H1 (cell line): ENCODE measurements around the gene PTBP3. TPM values are rescaled to one million over a fixed set of nuclear protein-coding genes. Genes with fewer than 3 reads are reported as not detected.

Experiments used
- CTCF ChIA-PET: fragments of 300-600 bp; sonication (Branson Sonifier 250); formaldehyde crosslinking; loops from one replicate; lab custom pipeline; 2021; ENCODE audit not compliant: partially characterized antibody; lab: Charles Lee
- POLR2A ChIA-PET: fragments of 300-600 bp; sonication (Branson Sonifier 250); formaldehyde crosslinking; loops from one replicate; lab custom pipeline; 2021; ENCODE audit warnings: inconsistent platforms; ENCODE audit not compliant: partially characterized antibody; lab: Charles Lee
- DNase-seq, 2 experiments: peaks; one replicate each; pipeline versions ENCODE4 v3.0.0 to v3.0.0-alpha.2; 2010 to 2022; ENCODE audit warnings: low spot score in 2 of 2, low read depth in 1 of 2, mixed read lengths in 1 of 2
- FAIRE-seq: peaks from 2 replicates; lab custom pipeline; 2011; peaks lifted over from hg19 to GRCh38; lab: Jason Lieb, UNC
- H2AFZ ChIP-seq: 2 replicates; pipeline ENCODE4 v1.8.1; 2012; ENCODE audit warnings: low read length, inconsistent platforms
- H2AK5ac ChIP-seq: 2 replicates; pipeline ENCODE4 v1.6.1; 2013; ENCODE audit warnings: low read depth, low read length
- H2BK120ac ChIP-seq: replicated peaks from 2 replicates; pipeline ENCODE3; 2013; ENCODE audit warnings: low read depth, low read length, inconsistent platforms
- H2BK12ac ChIP-seq: 2 replicates; pipeline ENCODE4 v1.6.1; 2013; ENCODE audit warnings: low read depth, low read length
- H2BK15ac ChIP-seq: 2 replicates; pipeline ENCODE4 v1.6.1; 2013; ENCODE audit warnings: low read length
- H2BK20ac ChIP-seq: 2 replicates; pipeline ENCODE4 v1.6.1; 2013; ENCODE audit warnings: low read length
- H2BK5ac ChIP-seq: 2 replicates; pipeline ENCODE4 v1.6.1; 2013; ENCODE audit warnings: low read depth, low read length
- H3K14ac ChIP-seq: 2 replicates; pipeline ENCODE4 v1.6.1; 2013; ENCODE audit warnings: inconsistent platforms; ENCODE audit not compliant: insufficient read length
- H3K18ac ChIP-seq: 2 replicates; pipeline ENCODE4 v1.6.1; 2013; ENCODE audit warnings: low read length; ENCODE audit errors: extremely low read depth
- H3K23ac ChIP-seq: 2 replicates; pipeline ENCODE4 v1.6.1; 2013; ENCODE audit warnings: inconsistent platforms; ENCODE audit not compliant: insufficient read length
- H3K23me2 ChIP-seq: 2 replicates; pipeline ENCODE4 v1.6.1; 2013; ENCODE audit warnings: low read depth, low read length
- H3K27ac ChIP-seq: 2 replicates; pipeline ENCODE4 v1.6.1; 2011; ENCODE audit warnings: low read depth, low read length, inconsistent platforms
- H3K27me3 ChIP-seq, 4 experiments: replicated peaks in 1 of 4; 1 replicate in 1 of 4; 2 replicates in 3 of 4; pipeline versions ENCODE4 v1.6.1 to v1.8.1; 2011 to 2013; ENCODE audit warnings: low read length in 3 of 4, mild to moderate bottlenecking in 3 of 4, inconsistent platforms in 2 of 4, mixed read lengths in 2 of 4, moderate library complexity in 1 of 4; ENCODE audit not compliant: control insufficient read depth in 3 of 4, insufficient read depth in 3 of 4; ENCODE audit errors: extremely low read depth in 1 of 4
- H3K36me3 ChIP-seq, 4 experiments: 2 replicates each; pipeline versions ENCODE4 v1.6.1 to v1.8.1; 2011 to 2013; ENCODE audit warnings: mild to moderate bottlenecking in 4 of 4, low read length in 3 of 4, moderate library complexity in 2 of 4, control low read depth in 1 of 4, inconsistent platforms in 1 of 4; ENCODE audit not compliant: insufficient read depth in 4 of 4, control insufficient read depth in 2 of 4
- H3K4ac ChIP-seq: replicated peaks from 2 replicates; pipeline ENCODE3; 2013; ENCODE audit warnings: low read length, low read depth, mixed read lengths, inconsistent platforms; ENCODE audit not compliant: insufficient read length
- H3K4me1 ChIP-seq, 4 experiments: replicated peaks in 1 of 4; 1 replicate in 1 of 4; 2 replicates in 3 of 4; pipeline versions ENCODE4 v1.6.1 to v1.8.1; 2011 to 2013; ENCODE audit warnings: low read length in 3 of 4, inconsistent platforms in 2 of 4, mixed read lengths in 1 of 4; ENCODE audit not compliant: insufficient read depth in 4 of 4, control insufficient read depth in 3 of 4
- H3K4me2 ChIP-seq, 2 experiments: 2 replicates each; pipeline versions ENCODE4 v1.6.1 to v1.8.1; 2011 to 2013; ENCODE audit warnings: low read depth in 2 of 2, low read length in 2 of 2, control low read depth in 1 of 2, inconsistent platforms in 1 of 2, mild to moderate bottlenecking in 1 of 2; ENCODE audit not compliant: insufficient read depth in 1 of 2
- H3K4me3 ChIP-seq, 4 experiments: fragments of 200-600, 300-600 bp in 1 of 4; sonication (generic), shearing (Covaris generic), sonication (Bioruptor Twin) in 1 of 4; 2 replicates each; pipeline versions ENCODE4 v1.5.1 to v1.8.1; 2011 to 2016; ENCODE audit warnings: low read length in 4 of 4, low read depth in 3 of 4, control low read depth in 2 of 4, inconsistent platforms in 2 of 4, mild to moderate bottlenecking in 2 of 4, mixed read lengths in 1 of 4, moderate library complexity in 1 of 4; ENCODE audit not compliant: insufficient read depth in 2 of 4; ENCODE audit errors: extremely low read depth in 1 of 4
- H3K56ac ChIP-seq: replicated peaks from 2 replicates; pipeline ENCODE3; 2013; ENCODE audit warnings: low read depth, mild to moderate bottlenecking, mixed read lengths, low read length, inconsistent platforms; ENCODE audit not compliant: insufficient read length
- H3K79me1 ChIP-seq: 2 replicates; pipeline ENCODE4 v1.6.1; 2013; ENCODE audit warnings: low read depth, low read length, control low read depth
- H3K79me2 ChIP-seq, 2 experiments: 2 replicates each; pipeline versions ENCODE4 v1.6.1 to v1.8.1; 2012 to 2013; ENCODE audit warnings: low read length in 2 of 2, mild to moderate bottlenecking in 2 of 2, inconsistent platforms in 1 of 2; ENCODE audit not compliant: insufficient read depth in 2 of 2, control insufficient read depth in 1 of 2
- H3K9ac ChIP-seq, 4 experiments: replicated peaks in 1 of 4; 1 replicate in 1 of 4; 2 replicates in 3 of 4; pipeline versions ENCODE4 v1.6.1 to v1.8.1; 2011 to 2013; ENCODE audit warnings: low read depth in 3 of 4, low read length in 3 of 4, control low read depth in 2 of 4, mild to moderate bottlenecking in 2 of 4, moderate library complexity in 2 of 4, inconsistent platforms in 1 of 4; ENCODE audit errors: extremely low read depth in 1 of 4
- H3K9me3 ChIP-seq, 2 experiments: 2 replicates each; pipeline versions ENCODE4 v1.6.1 to v1.8.1; 2012 to 2013; ENCODE audit warnings: mild to moderate bottlenecking in 2 of 2, moderate library complexity in 2 of 2, control low read depth in 1 of 2, inconsistent platforms in 1 of 2, low read depth in 1 of 2, low read length in 1 of 2, mixed read lengths in 1 of 2; ENCODE audit not compliant: insufficient read depth in 2 of 2
- H4K20me1 ChIP-seq, 2 experiments: replicated peaks in 1 of 2; 2 replicates each; pipeline versions ENCODE3 to v1.8.1; 2011 to 2013; ENCODE audit warnings: inconsistent platforms in 2 of 2, low read length in 2 of 2, mild to moderate bottlenecking in 1 of 2; ENCODE audit not compliant: insufficient read depth in 2 of 2, control insufficient read depth in 1 of 2
- H4K5ac ChIP-seq: 2 replicates; pipeline ENCODE4 v1.6.1; 2013; ENCODE audit warnings: low read length, low read depth, mixed read lengths, inconsistent platforms; ENCODE audit not compliant: insufficient read length
- H4K8ac ChIP-seq: 2 replicates; pipeline ENCODE4 v1.8.0; 2013; ENCODE audit warnings: mild to moderate bottlenecking, moderate library complexity, low read length, inconsistent platforms; ENCODE audit not compliant: insufficient read depth; ENCODE audit errors: extremely low read depth
- H4K91ac ChIP-seq: replicated peaks from 2 replicates; pipeline ENCODE3; 2013; ENCODE audit warnings: low read length, mixed read lengths, inconsistent platforms; ENCODE audit not compliant: insufficient read length
- BCL11A ChIP-seq, 2 experiments: IDR thresholded peaks; one replicate each; pipeline ENCODE4 v1.6.1; 2011; ENCODE audit warnings: low read depth in 2 of 2, low read length in 2 of 2, mild to moderate bottlenecking in 2 of 2
- CHD2 ChIP-seq: IDR thresholded peaks from 2 replicates; pipeline ENCODE4 v1.6.1; 2012; ENCODE audit warnings: low read length, improper control_type of control experiment
- CREB1 ChIP-seq: IDR thresholded peaks from 2 replicates; pipeline ENCODE4 v1.6.1; 2012; ENCODE audit warnings: inconsistent platforms
- HDAC2 ChIP-seq, 2 experiments: fragments of 300-600 bp in 1 of 2; sonication (generic) in 1 of 2; IDR thresholded peaks; 2 replicates each; pipeline ENCODE4 v1.6.1; 2011 to 2012; ENCODE audit warnings: low read depth in 2 of 2, low read length in 2 of 2, mild to moderate bottlenecking in 2 of 2, moderate library complexity in 2 of 2, borderline replicate concordance in 1 of 2, inconsistent platforms in 1 of 2
- KDM4A ChIP-seq: IDR thresholded peaks from one replicate; pipeline ENCODE4 v1.7.1; 2012; ENCODE audit warnings: low read depth, mild to moderate bottlenecking, moderate library complexity, low read length, inconsistent platforms; ENCODE audit not compliant: severe bottlenecking
- NANOG ChIP-seq: IDR thresholded peaks from 2 replicates; pipeline ENCODE4 v1.6.1; 2011; ENCODE audit warnings: low read length, low read depth, mild to moderate bottlenecking, inconsistent platforms; ENCODE audit not compliant: insufficient read depth, poor library complexity, severe bottlenecking
- POLR2AphosphoS5 ChIP-seq: IDR thresholded peaks from 2 replicates; pipeline ENCODE4 v1.6.1; 2011; ENCODE audit warnings: low read depth, low read length
- RFX5 ChIP-seq: IDR thresholded peaks from 2 replicates; pipeline ENCODE4 v1.6.1; 2011; ENCODE audit warnings: low read depth, low read length, improper control_type of control experiment, borderline replicate concordance
- RNF2 ChIP-seq: fragments of 200-900, 300-1000 bp; sonication (generic); IDR thresholded peaks from 2 replicates; pipeline ENCODE4 v1.7.1; 2016; ENCODE audit warnings: borderline replicate concordance, low read depth, mild to moderate bottlenecking, antibody characterized with exemption, low read length; ENCODE audit not compliant: poor library complexity, severe bottlenecking; ENCODE audit errors: missing control alignments
- RXRA ChIP-seq: IDR thresholded peaks from 2 replicates; pipeline ENCODE4 v1.6.1; 2011; ENCODE audit warnings: low read depth, mild to moderate bottlenecking, low read length, moderate library complexity; ENCODE audit not compliant: insufficient read depth
- SIRT6 ChIP-seq: IDR thresholded peaks from one replicate; pipeline ENCODE4 v1.7.1; 2012; ENCODE audit warnings: low read length, inconsistent platforms
- TAF7 ChIP-seq: optimal IDR thresholded peaks from 2 replicates; pipeline ENCODE3; 2011; ENCODE audit warnings: low read depth, mild to moderate bottlenecking, inconsistent platforms, low read length, moderate library complexity, borderline replicate concordance
- ZNF274 ChIP-seq: IDR thresholded peaks from 2 replicates; pipeline ENCODE4 v1.7.0; 2012; ENCODE audit warnings: low read length, borderline replicate concordance; ENCODE audit errors: extremely low read depth
- WGBS, 2 experiments: shearing (Covaris generic) in 1 of 2; methylation state at CpG; one replicate each; pipeline versions ENCODE4 v1.1.6 to v1.1.7; 2013 to 2015; ENCODE audit warnings: low lambda C conversion rate in 2 of 2, mixed read lengths in 2 of 2, inconsistent platforms in 1 of 2, low coverage in 1 of 2, missing lambda C conversion rate in 1 of 2; ENCODE audit not compliant: insufficient replicate concordance in 2 of 2, insufficient coverage in 1 of 2, insufficient read length in 1 of 2; ENCODE audit errors: extremely low coverage in 1 of 2, missing lambda C conversion rate in 1 of 2; 5-methylcytosine and 5-hydroxymethylcytosine counted together
- polyA plus RNA-seq, 7 experiments: library from polyadenylated mRNA; depleted of rRNA in 3 of 7; stranded (reverse) in 5 of 7; unstranded in 2 of 7; fragments of >200 nt in 5 of 7; fragments of 200-250 nt in 2 of 7; gene quantifications; 1 replicate in 5 of 7; 2 replicates in 1 of 7; 4 replicates in 1 of 7; pipeline versions ENCODE4 v1.2.1 to v1.2.3, GENCODE V29; 2011 to 2013; ENCODE audit warnings: missing spikeins in 2 of 7, mixed read lengths in 2 of 7
- total RNA-seq: library from RNA; stranded (reverse); fragmentation: NEBNext Ultra II Directional; extraction: Animal tissue kit (Norgen Biotek cat#: 25700); gene quantifications from 2 replicates; pipeline ENCODE4 v1.2.1, GENCODE V29; 2021
- TF ChIP-seq, protein P1 (sequence below): IDR thresholded peaks from 2 replicates; pipeline ENCODE4 v1.6.1; 2012; ENCODE audit warnings: inconsistent platforms

Gene PTBP3
- total and polyA plus RNA-seq, 2 of the 8 experiments (the other 6 are each of a cell fraction or from before 2014, with no cell fraction given), result 51.0 to 124 TPM

DNA sequence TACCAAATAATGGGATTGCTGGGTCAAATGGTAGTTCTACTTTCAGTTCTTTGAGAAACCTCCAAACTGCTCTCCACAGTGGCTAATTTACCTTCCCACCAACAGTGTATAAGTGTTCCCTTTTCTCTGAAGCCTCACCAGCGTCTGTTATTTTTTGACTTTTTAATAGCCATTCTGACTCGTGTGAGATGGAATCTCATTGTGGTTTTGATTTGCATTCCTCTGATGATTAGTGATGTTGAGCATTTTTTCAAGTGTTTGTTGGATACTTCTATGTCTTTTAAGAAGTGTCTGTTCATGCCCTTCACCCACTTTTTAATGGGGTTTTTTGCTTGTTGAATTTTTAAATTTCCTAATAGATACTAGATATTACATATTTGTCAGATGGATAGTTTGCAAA lies 129.9 kb downstream of the PTBP3 start:
- H2BK5ac ChIP-seq, result no peak overlapping the region
- no peak overlapping the region for H3K4me3 ChIP-seq
- no peaks in the 10 kb centered on the region for H3K79me1 ChIP-seq
- H3K9ac ChIP-seq, result no peak overlapping the region
- no peak overlapping the region for H4K8ac ChIP-seq
- no peaks in the 10 kb centered on the region for H3K27me3 ChIP-seq
- 97% methylated on average over 2 of the region's 2 CpGs; no CpG with 5 or more reads in 1 of the 2 experiments for WGBS, 2 experiments
- H3K23me2 ChIP-seq, result no peaks in the 10 kb centered on the region
- no peak overlapping the region for H4K91ac ChIP-seq
- no peaks in the 10 kb centered on the region for H3K79me2 ChIP-seq
- no peaks in the 10 kb centered on the region for H3K9me3 ChIP-seq
- H2BK12ac ChIP-seq, result no peak overlapping the region
- H3K14ac ChIP-seq, result no peak overlapping the region
- DNase-seq (no peak), FAIRE-seq (no peak)
- H3K23ac ChIP-seq, result no peak overlapping the region
- H3K27ac ChIP-seq, result no peak overlapping the region
- ChIA-PET POLR2A (interaction anchor here (0.9 to 1.5 kb wide), 2 partner anchors 28 to 114 kb away, joined by 3 to 5 read pairs; no protein-coding TSS in a partner anchor), CTCF (no interaction called here)
- no peak overlapping the region for H3K4me2 ChIP-seq
- H3K18ac ChIP-seq, result no peak overlapping the region
- H2AFZ ChIP-seq, result no peak overlapping the region
- no peaks in the 10 kb centered on the region for H4K20me1 ChIP-seq
- no peak overlapping the region for H2AK5ac ChIP-seq
- H3K4ac ChIP-seq, result no peak overlapping the region
- no peaks in the 10 kb centered on the region for H3K4me1 ChIP-seq
- no peak overlapping the region for H3K56ac ChIP-seq
- no peak overlapping the region for H2BK120ac ChIP-seq
- H3K36me3 ChIP-seq, result peaks cover 0 to 3% (median 1%) of the 10 kb centered on the region in 4 experiments; a peak in 2 of 8 replicates
- no peak overlapping the region for H2BK15ac ChIP-seq
- no peak overlapping the region for H4K5ac ChIP-seq
- H2BK20ac ChIP-seq, result no peak overlapping the region
- TF ChIP-seq NANOG (no peak), RNF2 (no peak), KDM4A (no peak), POLR2AphosphoS5 (no peak), BCL11A (IDR thresholded peaks at IDR 0.05; ENCODE audit: low read depth in 2 of 2, low read length in 2 of 2) (no peak), TAF7 (no peak), CHD2 (no peak), SIRT6 (no peak), CREB1 (no peak), HDAC2 (IDR thresholded peaks at IDR 0.05; ENCODE audit: borderline replicate concordance in 1 of 2, low read depth in 2 of 2, low read length in 2 of 2) (no peak), RXRA (no peak), RFX5 (no peak), ZNF274 (no peak)
- TF ChIP-seq, protein P1, sequence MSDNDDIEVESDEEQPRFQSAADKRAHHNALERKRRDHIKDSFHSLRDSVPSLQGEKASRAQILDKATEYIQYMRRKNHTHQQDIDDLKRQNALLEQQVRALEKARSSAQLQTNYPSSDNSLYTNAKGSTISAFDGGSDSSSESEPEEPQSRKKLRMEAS, result no peak
